Memory B cell (primary cell): ENCODE results near the gene YOD1.

ENCODE experiments used
- ATAC-seq: fragments of 150-1000 bp; cut with Tn5 transposase; 2 replicates; pipeline ENCODE4 v1.10.0; 2021; ENCODE audit warnings: low read depth, mild to moderate bottlenecking, moderate library complexity
- DNase-seq, 2 donors: peaks; one replicate each; pipeline ENCODE4 v3.0.0; 2022; ENCODE audit warnings: low spot score in 2 of 2
- H3K27ac Mint-ChIP-seq: one replicate; pipeline ENCODE4 v1.8.0; 2022; ENCODE audit warnings: mild to moderate bottlenecking, moderate library complexity, mixed read lengths
- H3K27me3 Mint-ChIP-seq: one replicate; pipeline ENCODE4 v1.8.0; 2022; ENCODE audit warnings: mixed read lengths
- H3K36me3 Mint-ChIP-seq: one replicate; pipeline ENCODE4 v1.8.0; 2022; ENCODE audit warnings: mild to moderate bottlenecking, mixed read lengths
- H3K4me1 Mint-ChIP-seq: one replicate; pipeline ENCODE4 v1.8.0; 2022; ENCODE audit warnings: mixed read lengths
- H3K4me3 Mint-ChIP-seq: one replicate; pipeline ENCODE4 v1.8.0; 2022; ENCODE audit warnings: mild to moderate bottlenecking, moderate library complexity, mixed read lengths
- H3K9me3 Mint-ChIP-seq: one replicate; pipeline ENCODE4 v1.8.0; 2022; ENCODE audit warnings: mixed read lengths

The YOD1 gene

GRCh38 chr1:207021139-207021861, 29.7 kb downstream of the YOD1 start:
- Mint-ChIP-seq H3K4me3 (no peak overlapping the region), H3K4me1 (peaks cover 3% of the 10 kb centered on the region), H3K36me3 (no peaks in the 10 kb centered on the region), H3K27me3 (peaks cover 18% of the 10 kb centered on the region), H3K27ac (no peak overlapping the region), H3K9me3 (no peaks in the 10 kb centered on the region)
- ATAC-seq = no peak
- no peak for DNase-seq

GRCh38 chr1:207020709-207021107, 30.3 kb downstream of the YOD1 start:
- Mint-ChIP-seq H3K4me3 (no peak overlapping the region), H3K27ac (no peak overlapping the region)

GRCh38 chr1:207020065-207020708, 30.8 kb downstream of the YOD1 start:
- H3K36me3 Mint-ChIP-seq = no peaks in the 10 kb centered on the region
- H3K4me3 Mint-ChIP-seq = no peak overlapping the region
- peaks cover 22% of the 10 kb centered on the region for H3K27me3 Mint-ChIP-seq
- H3K9me3 Mint-ChIP-seq = no peaks in the 10 kb centered on the region
- ATAC-seq = no peak
- peaks cover 3% of the 10 kb centered on the region for H3K4me1 Mint-ChIP-seq
- no peak overlapping the region for H3K27ac Mint-ChIP-seq
- DNase-seq = no peak

More at GRCh38 chr1:207020709-207021107, 30.3 kb downstream of the YOD1 start:
- Mint-ChIP-seq H3K4me1 (peaks cover 3% of the 10 kb centered on the region), H3K9me3 (no peaks in the 10 kb centered on the region), H3K36me3 (no peaks in the 10 kb centered on the region), H3K27me3 (peaks cover 22% of the 10 kb centered on the region)
- ATAC-seq = no peak
- no peak for DNase-seq

GRCh38 chr1:207019661-207020060, 31.3 kb downstream of the YOD1 start:
- no peak for ATAC-seq
- Mint-ChIP-seq H3K9me3 (no peaks in the 10 kb centered on the region), H3K4me1 (peaks cover 3% of the 10 kb centered on the region), H3K4me3 (no peak overlapping the region), H3K27ac (no peak overlapping the region), H3K27me3 (peaks cover 20% of the 10 kb centered on the region), H3K36me3 (no peaks in the 10 kb centered on the region)
- no peak for DNase-seq

GRCh38 chr1:207019161-207019560, 31.8 kb downstream of the YOD1 start:
- no peak overlapping the region for H3K27ac Mint-ChIP-seq
- DNase-seq (no peak), ATAC-seq (no peak)
- no peak overlapping the region for H3K4me3 Mint-ChIP-seq
- H3K27me3 Mint-ChIP-seq = peaks cover 21% of the 10 kb centered on the region
- H3K9me3 Mint-ChIP-seq = no peaks in the 10 kb centered on the region
- H3K36me3 Mint-ChIP-seq = no peaks in the 10 kb centered on the region
- H3K4me1 Mint-ChIP-seq = peaks cover 3% of the 10 kb centered on the region

GRCh38 chr1:207018707-207019106, 32.3 kb downstream of the YOD1 start:
- H3K4me3 Mint-ChIP-seq = no peak overlapping the region
- no peaks in the 10 kb centered on the region for H3K36me3 Mint-ChIP-seq
- no peak for DNase-seq
- H3K9me3 Mint-ChIP-seq = no peaks in the 10 kb centered on the region
- peaks cover 21% of the 10 kb centered on the region for H3K27me3 Mint-ChIP-seq
- no peak overlapping the region for H3K27ac Mint-ChIP-seq
- ATAC-seq = no peak
- peaks cover 3% of the 10 kb centered on the region for H3K4me1 Mint-ChIP-seq

GRCh38 chr1:207017615-207018559, 33.1 kb downstream of the YOD1 start:
- Mint-ChIP-seq H3K9me3 (no peaks in the 10 kb centered on the region), H3K27me3 (peaks cover 21% of the 10 kb centered on the region), H3K27ac (no peak overlapping the region), H3K4me1 (peaks cover 3% of the 10 kb centered on the region), H3K36me3 (no peaks in the 10 kb centered on the region), H3K4me3 (no peak overlapping the region)
- DNase-seq (no peak), ATAC-seq (no peak)

- H3K27ac Mint-ChIP-seq = no peak overlapping the region
- no peaks in the 10 kb centered on the region for H3K4me1 Mint-ChIP-seq
- no peaks in the 10 kb centered on the region for H3K36me3 Mint-ChIP-seq
- H3K9me3 Mint-ChIP-seq = no peaks in the 10 kb centered on the region
- DNase-seq = no peak
- H3K27me3 Mint-ChIP-seq = peaks cover 21% of the 10 kb centered on the region
- ATAC-seq = no peak
- H3K4me3 Mint-ChIP-seq = no peak overlapping the region
These were observed 35.2 kb downstream of the YOD1 start for GRCh38 chr1:207015791-207016190.

- Mint-ChIP-seq H3K4me1 (no peaks in the 10 kb centered on the region), H3K9me3 (no peaks in the 10 kb centered on the region), H3K27ac (no peak overlapping the region), H3K4me3 (no peak overlapping the region), H3K27me3 (peaks cover 22% of the 10 kb centered on the region), H3K36me3 (no peaks in the 10 kb centered on the region)
- DNase-seq (no peak), ATAC-seq (no peak)
These were observed 36.3 kb downstream of the YOD1 start for GRCh38 chr1:207014728-207015127.

GRCh38 chr1:207013321-207014085, 37.5 kb downstream of the YOD1 start:
- no peak overlapping the region for H3K4me3 Mint-ChIP-seq
- DNase-seq (no peak), ATAC-seq (no peak)
- no peak overlapping the region for H3K27ac Mint-ChIP-seq
- no peaks in the 10 kb centered on the region for H3K36me3 Mint-ChIP-seq
- no peaks in the 10 kb centered on the region for H3K4me1 Mint-ChIP-seq
- no peaks in the 10 kb centered on the region for H3K9me3 Mint-ChIP-seq
- H3K27me3 Mint-ChIP-seq = peaks cover 16% of the 10 kb centered on the region

GRCh38 chr1:207010726-207011125, 40.3 kb downstream of the YOD1 start:
- H3K9me3 Mint-ChIP-seq = peaks cover 2% of the 10 kb centered on the region
- H3K27ac Mint-ChIP-seq = no peak overlapping the region
- peaks cover 19% of the 10 kb centered on the region for H3K27me3 Mint-ChIP-seq
- H3K36me3 Mint-ChIP-seq = peaks cover 1% of the 10 kb centered on the region
- no peak for ATAC-seq
- no peaks in the 10 kb centered on the region for H3K4me1 Mint-ChIP-seq
- no peak overlapping the region for H3K4me3 Mint-ChIP-seq
- no peak for DNase-seq

- Mint-ChIP-seq H3K36me3 (peaks cover 1% of the 10 kb centered on the region), H3K4me1 (peaks cover 2% of the 10 kb centered on the region), H3K27ac (no peak overlapping the region), H3K27me3 (peaks cover 22% of the 10 kb centered on the region), H3K4me3 (no peak overlapping the region), H3K9me3 (peaks cover 2% of the 10 kb centered on the region)
- ATAC-seq (no peak), DNase-seq (no peak)
These were observed 41.1 kb downstream of the YOD1 start for GRCh38 chr1:207009945-207010344.

GRCh38 chr1:207009182-207009850, 41.7 kb downstream of the YOD1 start:
- no peak for ATAC-seq
- peaks cover 5% of the 10 kb centered on the region for H3K4me1 Mint-ChIP-seq
- no peak overlapping the region for H3K4me3 Mint-ChIP-seq
- peaks cover 2% of the 10 kb centered on the region for H3K9me3 Mint-ChIP-seq
- DNase-seq = no peak
- peaks cover 23% of the 10 kb centered on the region for H3K27me3 Mint-ChIP-seq
- H3K36me3 Mint-ChIP-seq = peaks cover 1% of the 10 kb centered on the region
- no peak overlapping the region for H3K27ac Mint-ChIP-seq
